Mucosa of rectum (tissue), 2 donors: ENCODE data around the gene AQP3.
A peak's percentile ranks its signal among the peaks of the same experiment; 100 is the strongest.

ENCODE experiments used
- H3K27ac ChIP-seq, 2 donors: one replicate each; pipeline ENCODE4 v1.7.0; 2013; ENCODE audit warnings: inconsistent platforms in 2 of 2, low read depth in 2 of 2, low read length in 2 of 2
- H3K27me3 ChIP-seq, 2 donors: one replicate each; pipeline ENCODE4 v1.7.0; 2013; ENCODE audit warnings: low read length in 2 of 2; ENCODE audit not compliant: control insufficient read depth in 2 of 2, insufficient read depth in 2 of 2
- H3K36me3 ChIP-seq, 2 donors: one replicate each; pipeline ENCODE4 v1.7.0; 2013; ENCODE audit warnings: low read length in 2 of 2; ENCODE audit not compliant: control insufficient read depth in 2 of 2, insufficient read depth in 2 of 2
- H3K4me1 ChIP-seq, 2 donors: one replicate each; pipeline ENCODE4 v1.7.0; 2013; ENCODE audit warnings: low read length in 2 of 2, mild to moderate bottlenecking in 1 of 2; ENCODE audit not compliant: control insufficient read depth in 2 of 2, insufficient read depth in 2 of 2
- H3K4me3 ChIP-seq, 2 donors: one replicate each; pipeline ENCODE4 v1.7.0; 2013; ENCODE audit warnings: low read length in 2 of 2
- H3K9ac ChIP-seq, 2 donors: one replicate each; pipeline ENCODE4 v1.7.0; 2013; ENCODE audit warnings: low read length in 2 of 2, low read depth in 1 of 2, mild to moderate bottlenecking in 1 of 2
- H3K9me3 ChIP-seq, 2 donors: one replicate each; pipeline ENCODE4 v1.7.0; 2013; ENCODE audit warnings: low read length in 2 of 2; ENCODE audit not compliant: control insufficient read depth in 2 of 2
- donor health status: healthy.
- donor health status: Normal muscosa, but diverticular disease.

The AQP3 gene

GRCh38 chr9:33419708-33420303 lies 27.6 kb downstream of the AQP3 start:
- no peaks in the 10 kb centered on the region for H3K27me3 ChIP-seq
- H3K9me3 ChIP-seq: no peaks in the 10 kb centered on the region
- no peak overlapping the region for H3K4me3 ChIP-seq
- H3K36me3 ChIP-seq: no peaks in the 10 kb centered on the region
- no peak overlapping the region for H3K9ac ChIP-seq
- H3K4me1 ChIP-seq: peaks cover 22 to 33% of the 10 kb centered on the region in 2 donors
- H3K27ac ChIP-seq: no peak overlapping the region

GRCh38 chr9:33418090-33418489 lies 29.3 kb downstream of the AQP3 start:
- Histone ChIP-seq H3K27ac (peak overlapping the region; percentile 63 to 78), H3K4me1 (peaks cover 23 to 37% of the 10 kb centered on the region in 2 donors), H3K9me3 (no peaks in the 10 kb centered on the region), H3K9ac (peak overlapping the region; percentile 5 to 14), H3K4me3 (no peak overlapping the region), H3K36me3 (no peaks in the 10 kb centered on the region), H3K27me3 (no peaks in the 10 kb centered on the region)

- peak overlapping the region; percentile 69 to 78 for H3K27ac ChIP-seq
- H3K36me3 ChIP-seq: no peaks in the 10 kb centered on the region
- no peaks in the 10 kb centered on the region for H3K27me3 ChIP-seq
- H3K9me3 ChIP-seq: no peaks in the 10 kb centered on the region
- H3K4me1 ChIP-seq: peaks cover 23 to 37% of the 10 kb centered on the region in 2 donors
- H3K4me3 ChIP-seq: no peak overlapping the region
- peak overlapping the region in 1 of 2 donors; percentile 47 for H3K9ac ChIP-seq
These were observed 30.4 kb downstream of the AQP3 start for GRCh38 chr9:33416996-33417395.

GRCh38 chr9:33415501-33416038 lies 31.8 kb downstream of the AQP3 start:
- H3K27ac ChIP-seq: peak overlapping the region; percentile 69 to 77
- peak overlapping the region; percentile 10 to 26 for H3K9ac ChIP-seq
- no peaks in the 10 kb centered on the region for H3K9me3 ChIP-seq
- H3K27me3 ChIP-seq: no peaks in the 10 kb centered on the region
- no peaks in the 10 kb centered on the region for H3K36me3 ChIP-seq
- H3K4me1 ChIP-seq: peaks cover 23 to 37% of the 10 kb centered on the region in 2 donors
- peak overlapping the region in 1 of 2 donors; percentile 44 for H3K4me3 ChIP-seq

- no peaks in the 10 kb centered on the region for H3K27me3 ChIP-seq
- H3K4me1 ChIP-seq: peaks cover 23 to 37% of the 10 kb centered on the region in 2 donors
- peak overlapping the region; percentile 53 to 69 for H3K27ac ChIP-seq
- H3K9ac ChIP-seq: no peak overlapping the region
- no peaks in the 10 kb centered on the region for H3K9me3 ChIP-seq
- no peaks in the 10 kb centered on the region for H3K36me3 ChIP-seq
- no peak overlapping the region for H3K4me3 ChIP-seq
These were observed 32.4 kb downstream of the AQP3 start for GRCh38 chr9:33414889-33415500.

- Histone ChIP-seq H3K36me3 (no peaks in the 10 kb centered on the region), H3K4me1 (peaks cover 23 to 37% of the 10 kb centered on the region in 2 donors), H3K9me3 (no peaks in the 10 kb centered on the region), H3K27me3 (no peaks in the 10 kb centered on the region), H3K27ac (no peak overlapping the region), H3K9ac (no peak overlapping the region), H3K4me3 (no peak overlapping the region)
These were observed 33.1 kb downstream of the AQP3 start for GRCh38 chr9:33414268-33414667.

- H3K27me3 ChIP-seq: no peaks in the 10 kb centered on the region
- H3K27ac ChIP-seq: no peak overlapping the region
- no peak overlapping the region for H3K4me3 ChIP-seq
- no peaks in the 10 kb centered on the region for H3K36me3 ChIP-seq
- no peaks in the 10 kb centered on the region for H3K9me3 ChIP-seq
- no peaks in the 10 kb centered on the region for H3K4me1 ChIP-seq
- no peak overlapping the region for H3K9ac ChIP-seq
These were observed 39.3 kb downstream of the AQP3 start for GRCh38 chr9:33408087-33408486.

GRCh38 chr9:33407061-33407460 lies 40.3 kb downstream of the AQP3 start:
- Histone ChIP-seq H3K4me1 (no peaks in the 10 kb centered on the region), H3K9ac (no peak overlapping the region), H3K9me3 (no peaks in the 10 kb centered on the region), H3K4me3 (no peak overlapping the region), H3K36me3 (no peaks in the 10 kb centered on the region), H3K27me3 (no peaks in the 10 kb centered on the region), H3K27ac (no peak overlapping the region)

GRCh38 chr9:33404788-33405362 lies 42.5 kb downstream of the AQP3 start:
- Histone ChIP-seq H3K27me3 (no peaks in the 10 kb centered on the region), H3K9ac (no peak overlapping the region), H3K27ac (no peak overlapping the region)

More at GRCh38 chr9:33404788-33405362, 42.5 kb downstream of the AQP3 start:
- Histone ChIP-seq H3K4me1 (no peaks in the 10 kb centered on the region), H3K9me3 (no peaks in the 10 kb centered on the region), H3K4me3 (no peak overlapping the region), H3K36me3 (no peaks in the 10 kb centered on the region)
